ENCODE measurements around the gene ARL2BP.

DNA sequence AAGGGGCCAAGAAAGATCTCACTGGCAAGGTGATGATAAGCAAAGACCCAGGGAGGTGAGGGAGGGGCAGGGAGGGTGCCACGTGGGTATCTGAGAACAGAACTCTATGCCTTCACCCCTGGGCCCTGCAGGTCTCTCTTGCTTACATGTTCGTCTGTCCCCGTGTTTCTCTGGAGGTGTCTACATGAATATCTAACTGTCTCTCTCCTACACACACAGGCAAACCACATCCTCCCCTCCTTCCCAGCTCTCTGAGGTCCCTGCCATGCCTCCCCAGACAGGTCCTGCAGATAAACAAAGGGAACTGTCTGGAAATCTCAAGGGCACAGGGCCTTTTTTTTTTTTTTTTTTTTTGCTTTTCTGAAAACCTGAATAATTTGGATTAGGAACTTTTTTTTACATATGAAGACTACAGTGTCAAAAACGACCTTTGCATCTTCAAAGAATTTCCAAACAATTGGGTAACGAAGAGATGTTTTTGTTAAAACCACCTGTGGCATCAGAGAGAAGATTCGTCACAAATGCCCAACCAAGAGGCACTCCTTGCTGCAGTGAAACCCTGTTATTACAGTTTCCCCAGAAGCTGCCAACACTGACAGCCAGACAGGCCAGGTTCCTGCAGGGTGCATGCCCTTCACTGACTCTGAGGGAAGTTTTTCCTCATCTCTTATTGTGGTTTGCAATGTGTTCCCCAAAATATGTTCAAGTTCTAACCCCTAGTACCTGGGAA lies 21.6 kb downstream of the ARL2BP start:
- no peak for TF ChIP-seq JUN (IDR thresholded peaks at IDR 0.05; ENCODE audit: borderline replicate concordance, low read depth, low read length)
- no peak for TF ChIP-seq JUN (CRISPR knock-in tag; IDR thresholded peaks at IDR 0.05; ENCODE audit: borderline replicate concordance)
- no peak for TF ChIP-seq SIRT6 (IDR thresholded peaks at IDR 0.05; ENCODE audit: low read depth, low read length)
- TF ChIP-seq CTCF (IDR thresholded peaks at IDR 0.05 in 2 of 3, conservative IDR thresholded peaks at IDR 0.05 in 1 of 3; ENCODE audit: insufficient read depth in 2 of 3, low read depth in 1 of 3, low read length in 3 of 3) = no peak
- TF ChIP-seq ZNF584 (CRISPR knock-in tag; IDR thresholded peaks at IDR 0.05; ENCODE audit: low read depth) = no peak
- no peak for TF ChIP-seq YY1 (IDR thresholded peaks at IDR 0.05; ENCODE audit: borderline replicate concordance in 1 of 3, control insufficient read depth in 1 of 3, extremely low read depth in 1 of 3, insufficient read depth in 3 of 3, insufficient read length in 1 of 3, insufficient replicate concordance in 2 of 3, low read depth in 1 of 3, low read length in 2 of 3)
- no peak for TF ChIP-seq MYNN (IDR thresholded peaks at IDR 0.05)
- TF ChIP-seq MYNN (CRISPR knock-in tag; IDR thresholded peaks at IDR 0.05) = no peak
- no peak for TF ChIP-seq KDM1A (IDR thresholded peaks at IDR 0.05)
- TF ChIP-seq TEAD1 (CRISPR knock-in tag; IDR thresholded peaks at IDR 0.05) = no peak
- TF ChIP-seq BHLHE40 (IDR thresholded peaks at IDR 0.05; ENCODE audit: low read length) = no peak
- no peak for TF ChIP-seq MGA (IDR thresholded peaks at IDR 0.05)
- TF ChIP-seq TFAP4 (CRISPR knock-in tag; IDR thresholded peaks at IDR 0.05; ENCODE audit: borderline replicate concordance) = no peak
- TF ChIP-seq BMI1 (IDR thresholded peaks at IDR 0.05; ENCODE audit: low read length) = no peak

All from K562 (cell line).